GM21786 (cell line): Measurements from ENCODE around the gene THOC2.
"Not testable (repeated sequence)": the region's sequence is repeated elsewhere in the genome, so short reads cannot be mapped to it uniquely, and the experiment has no call there.

Experiments used
- ATAC-seq: cut with Tn5 transposase; IDR thresholded peaks from one replicate; pipeline ENCODE4 v1.9.1; 2021; ENCODE audit not compliant: unreplicated experiment

Gene THOC2

DNA sequence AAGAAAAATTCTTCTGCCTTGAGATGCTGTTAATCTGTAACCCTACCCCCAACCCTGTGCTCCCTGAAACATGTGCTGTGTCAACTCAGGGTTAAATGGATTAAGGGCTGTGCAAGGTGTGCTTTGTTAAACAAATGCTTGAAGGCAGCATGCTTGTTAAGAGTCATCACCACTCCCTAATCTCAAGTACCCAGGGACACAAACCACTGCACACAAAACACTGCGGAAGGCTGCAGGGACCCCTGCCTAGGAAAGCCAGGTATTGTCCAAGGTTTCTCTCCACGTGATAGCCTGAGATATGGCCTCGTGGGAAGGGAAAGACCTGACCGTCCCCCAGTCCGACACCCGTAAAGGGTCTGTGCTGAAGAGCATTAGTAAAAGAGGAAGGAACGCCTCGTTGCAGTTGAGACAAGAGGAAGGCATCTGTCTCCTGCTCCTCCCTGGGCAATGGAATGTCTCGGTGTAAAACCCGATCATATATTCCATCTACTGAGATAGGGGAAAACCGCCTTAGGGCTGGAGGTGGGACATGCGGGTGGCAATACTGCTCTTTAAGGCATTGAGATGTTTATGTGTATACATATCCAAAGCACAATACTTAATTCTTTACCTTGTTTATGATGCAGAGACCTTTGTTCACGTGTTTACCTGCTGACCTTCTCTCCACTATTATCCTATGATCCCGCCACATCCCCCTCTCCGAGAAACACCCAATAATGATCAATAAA is 53.0 kb downstream of the THOC2 start:
- not testable (repeated sequence) for ATAC-seq

GRCh38 chrX:123675154-123675553 is 57.7 kb downstream of the THOC2 start:
- no peak for ATAC-seq

- ATAC-seq, result no peak
Observed at GRCh38 chrX:123673813-123674212, 59.0 kb downstream of the THOC2 start.

- no peak for ATAC-seq
Observed at GRCh38 chrX:123665197-123665596, 67.7 kb downstream of the THOC2 start.

DNA sequence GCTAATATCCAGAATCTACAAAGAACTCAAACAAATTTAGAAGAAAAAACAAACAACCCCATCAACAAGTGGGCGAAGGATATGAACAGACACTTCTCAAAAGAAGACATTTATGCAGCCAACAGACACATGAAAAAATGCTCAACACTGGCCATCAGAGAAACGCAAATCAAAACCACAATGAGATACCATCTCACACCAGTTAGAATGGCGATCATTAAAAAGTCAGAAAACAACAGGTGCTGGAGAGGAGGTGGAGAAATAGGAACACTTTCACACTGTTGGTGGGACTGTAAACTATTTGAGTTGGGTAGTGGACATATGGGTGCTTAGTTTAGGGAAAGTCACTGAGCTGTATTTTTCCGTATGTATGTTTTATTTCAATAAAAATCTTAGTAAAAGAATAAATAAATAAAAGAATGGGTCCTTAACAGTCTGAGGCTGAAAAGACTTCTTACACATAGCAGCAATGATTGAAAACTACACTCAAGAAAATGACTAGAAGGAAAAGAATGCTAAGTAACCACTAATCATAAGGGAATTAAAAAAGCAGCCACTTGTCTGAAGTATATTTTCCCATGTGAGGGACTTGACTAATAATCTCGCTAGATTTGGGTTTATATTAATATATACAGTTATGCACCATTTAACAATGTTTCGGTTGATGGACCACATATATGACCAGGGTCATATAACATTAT is 68.2 kb downstream of the THOC2 start:
- ATAC-seq, result not testable (repeated sequence)

- not testable (repeated sequence) for ATAC-seq
Observed at GRCh38 chrX:123663720-123664119, 69.1 kb downstream of the THOC2 start.

DNA sequence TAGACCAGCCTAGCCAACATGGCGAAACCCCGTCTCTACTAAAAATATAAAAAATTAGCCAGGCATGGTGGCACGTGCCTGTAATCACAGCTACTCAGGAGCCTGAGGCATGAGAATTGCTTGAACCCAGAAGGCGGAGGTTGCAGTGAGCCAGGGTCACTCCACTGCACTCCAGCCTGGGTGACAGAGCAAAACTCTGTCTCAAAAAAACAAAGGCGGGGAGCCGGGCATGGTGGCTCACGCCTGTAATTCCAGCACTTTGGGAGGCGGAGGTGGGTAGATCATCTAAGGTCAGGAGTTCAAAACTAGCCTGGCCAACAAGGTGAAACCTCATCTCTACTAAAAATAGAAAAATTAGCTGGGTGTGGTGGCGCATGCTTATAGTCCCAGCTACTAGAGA is 76.3 kb downstream of the THOC2 start:
- ATAC-seq, result not testable (repeated sequence)

GRCh38 chrX:123648811-123649181 is 84.1 kb downstream of the THOC2 start:
- not testable (repeated sequence) for ATAC-seq

DNA sequence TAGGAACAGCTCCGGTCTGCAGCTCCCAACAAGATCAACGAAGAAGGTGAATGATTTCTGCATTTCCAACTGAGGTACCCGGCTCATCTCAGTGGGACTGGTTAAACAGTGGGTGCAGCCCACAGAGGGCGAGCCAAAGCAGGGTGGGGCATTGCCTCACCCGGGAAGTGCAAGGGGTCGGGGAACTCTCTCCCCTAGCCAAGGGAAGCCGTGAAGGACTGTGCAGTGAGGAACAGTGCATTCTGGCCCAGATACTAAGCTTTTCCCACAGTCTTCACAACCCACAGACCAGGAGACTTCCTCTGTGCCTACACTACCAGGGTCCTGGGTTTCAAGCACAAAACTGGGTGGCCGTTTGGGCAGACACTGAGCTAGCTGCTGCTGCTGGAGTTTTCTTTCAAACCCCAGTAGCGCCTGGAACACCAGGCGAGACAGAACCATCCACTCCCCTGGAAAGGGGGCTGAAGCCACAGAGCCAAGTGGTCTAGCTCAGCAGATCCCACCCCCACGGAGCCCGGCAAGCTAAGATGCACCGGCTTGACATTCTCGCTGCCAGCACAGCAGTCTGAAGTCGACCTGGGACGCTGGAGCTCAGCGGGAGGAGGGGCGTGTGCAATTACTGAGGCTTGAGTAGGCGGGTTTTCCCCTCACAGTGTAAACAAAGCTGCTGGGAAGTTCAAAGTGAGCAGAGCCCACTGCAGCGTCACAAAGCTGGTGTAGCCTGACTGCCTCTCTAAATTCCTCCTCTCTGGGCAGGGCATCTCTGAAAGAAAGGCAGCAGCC is 84.6 kb downstream of the THOC2 start:
- no peak for ATAC-seq

GRCh38 chrX:123647244-123647643 is 85.6 kb downstream of the THOC2 start:
- no peak for ATAC-seq

- no peak for ATAC-seq
Observed at GRCh38 chrX:123629502-123629901, 103.3 kb downstream of the THOC2 start.

GRCh38 chrX:123626962-123627361 is 105.9 kb downstream of the THOC2 start:
- no peak for ATAC-seq

DNA sequence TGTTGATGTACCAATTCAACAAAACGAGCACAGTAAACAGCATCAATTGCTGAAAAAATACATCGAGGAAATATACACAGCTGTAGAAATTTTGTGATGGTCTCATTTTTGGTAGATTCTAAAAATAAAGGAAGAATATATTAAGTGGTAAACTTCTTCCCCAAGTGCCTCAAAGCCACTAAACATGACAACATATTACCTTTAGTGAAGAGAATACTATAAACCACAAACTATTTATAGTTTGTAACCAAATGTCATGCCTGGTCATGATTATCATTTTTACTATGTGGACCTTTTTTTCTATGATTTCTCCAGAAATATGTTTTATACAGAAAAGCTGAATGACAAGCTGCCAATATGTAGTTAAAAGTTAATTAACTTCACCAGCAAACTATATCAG is 106.9 kb downstream of the THOC2 start:
- ATAC-seq, result peak; percentile 64

DNA sequence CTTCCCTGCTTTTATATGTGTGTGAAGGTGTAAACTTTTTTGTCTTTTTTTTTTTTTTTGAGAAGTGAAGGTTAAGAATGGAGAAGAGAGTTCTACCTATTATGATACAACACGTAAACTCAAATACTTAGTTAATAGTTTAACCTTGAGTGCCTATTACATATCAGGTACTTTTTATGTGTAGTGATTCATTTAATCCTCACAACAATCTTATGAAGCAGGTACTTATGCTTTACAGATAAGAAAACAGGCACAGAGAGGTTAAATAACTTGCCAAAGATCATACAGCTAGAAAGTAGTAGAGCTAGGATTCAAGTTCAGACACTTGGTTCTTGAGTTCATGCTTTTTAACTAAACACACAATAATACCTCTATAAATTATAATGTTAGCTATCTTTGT is 107.4 kb downstream of the THOC2 start:
- no peak for ATAC-seq

- ATAC-seq, result no peak
Observed at GRCh38 chrX:123617007-123617406, 115.8 kb downstream of the THOC2 start.

- no peak for ATAC-seq
Observed at GRCh38 chrX:123610915-123611314, 121.9 kb downstream of the THOC2 start.

DNA sequence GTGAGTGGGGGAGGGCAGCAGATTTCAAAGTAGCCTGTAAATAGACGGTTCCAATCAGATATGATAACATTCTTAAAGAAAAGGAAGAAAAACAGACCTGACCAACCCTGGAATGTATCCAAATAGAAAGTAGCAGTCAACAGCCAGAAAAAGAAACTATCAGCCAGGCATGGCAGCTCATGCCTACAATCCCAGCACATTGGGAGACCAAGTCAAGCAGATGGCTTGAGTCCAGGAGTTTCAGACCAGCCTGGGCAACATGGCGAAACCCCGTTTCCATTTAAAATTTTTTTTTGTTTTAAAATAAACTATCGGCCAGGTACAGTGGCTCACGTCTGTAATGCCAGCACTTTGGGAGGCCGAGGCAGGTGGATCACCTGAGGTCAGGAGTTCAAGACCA is 125.0 kb downstream of the THOC2 start:
- ATAC-seq, result no peak

- ATAC-seq, result no peak
Observed at GRCh38 chrX:123607270-123607669, 125.6 kb downstream of the THOC2 start.

DNA sequence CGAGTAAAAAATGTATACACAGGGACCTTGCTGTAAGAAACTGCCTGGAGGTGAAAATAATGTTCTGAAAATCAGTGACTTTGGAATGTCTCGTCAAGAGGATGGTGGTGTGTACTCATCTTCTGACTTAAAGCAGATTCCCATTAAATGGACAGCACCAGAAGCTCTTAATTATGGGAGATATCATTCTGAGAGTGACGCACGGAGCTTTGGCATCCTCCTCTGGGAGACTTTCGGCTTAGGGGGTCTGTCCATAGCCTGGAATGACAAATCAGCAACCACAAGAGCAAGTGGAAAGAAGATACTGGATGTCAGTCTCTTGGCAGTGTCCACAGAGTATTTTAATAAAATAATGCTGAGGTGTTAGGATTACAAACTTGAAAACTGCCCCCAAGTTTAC is 129.4 kb downstream of the THOC2 start:
- no peak for ATAC-seq

DNA sequence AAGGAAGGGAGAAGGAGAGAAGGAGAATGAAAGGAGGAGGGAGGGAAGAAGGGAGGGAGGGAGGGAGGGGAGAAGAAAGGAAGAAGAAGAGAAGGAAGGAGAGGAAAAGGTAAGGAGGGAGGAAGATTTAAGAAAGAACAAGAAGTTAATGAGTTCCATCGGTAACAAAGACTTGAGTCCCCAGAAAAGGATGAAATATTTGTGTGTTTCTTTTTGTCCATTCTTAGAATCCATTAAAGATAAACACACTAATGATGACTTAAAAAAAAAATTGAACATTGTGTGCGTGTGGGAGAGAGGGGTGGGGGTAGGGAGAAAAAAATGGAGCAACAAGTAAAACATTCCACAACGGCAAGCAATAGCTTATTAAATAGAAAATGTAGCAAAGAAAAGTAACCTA is 131.4 kb downstream of the THOC2 start:
- no peak for ATAC-seq

DNA sequence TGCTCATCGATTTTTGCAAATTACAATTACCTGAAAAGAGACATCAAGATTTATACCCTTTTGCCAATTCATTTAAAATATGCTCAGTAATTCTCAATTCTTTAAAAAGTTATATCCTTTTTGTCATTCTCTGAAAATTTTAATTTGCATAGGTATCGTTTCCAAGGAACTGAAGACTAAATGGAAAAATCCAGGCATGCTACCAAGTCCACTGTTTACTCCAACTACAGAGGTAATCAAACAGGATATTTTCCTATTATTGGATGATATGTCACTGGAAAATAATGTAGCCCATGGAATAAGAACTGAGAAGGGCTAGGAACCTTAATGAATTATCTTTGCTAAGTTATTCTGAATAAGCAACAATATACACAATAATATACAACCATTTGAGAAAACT is 132.7 kb downstream of the THOC2 start:
- ATAC-seq, result no peak
